DOHH2 (cell line): Measurements from ENCODE around the gene MAP3K20.

Source experiments
- EZH2phosphoT487 ChIP-seq: fragments of 200-600 bp; sonication (generic); IDR thresholded peaks from 2 replicates; pipeline ENCODE4 v1.6.1; 2017; ENCODE audit warnings: borderline replicate concordance, mild to moderate bottlenecking, antibody characterized with exemption, low read length, moderate library complexity, mixed read lengths
- TF ChIP-seq, protein P1 (sequence below): fragments of 200-600 bp; sonication (generic); IDR thresholded peaks from one replicate; pipeline ENCODE4 v1.5.1; 2014; ENCODE audit warnings: antibody characterized with exemption, mild to moderate bottlenecking, low read depth, low read length; ENCODE audit not compliant: poor library complexity, severe bottlenecking

GRCh38 chr2:173079141-173079540, 3.5 kb downstream of the MAP3K20 start:
- TF ChIP-seq, protein P1, sequence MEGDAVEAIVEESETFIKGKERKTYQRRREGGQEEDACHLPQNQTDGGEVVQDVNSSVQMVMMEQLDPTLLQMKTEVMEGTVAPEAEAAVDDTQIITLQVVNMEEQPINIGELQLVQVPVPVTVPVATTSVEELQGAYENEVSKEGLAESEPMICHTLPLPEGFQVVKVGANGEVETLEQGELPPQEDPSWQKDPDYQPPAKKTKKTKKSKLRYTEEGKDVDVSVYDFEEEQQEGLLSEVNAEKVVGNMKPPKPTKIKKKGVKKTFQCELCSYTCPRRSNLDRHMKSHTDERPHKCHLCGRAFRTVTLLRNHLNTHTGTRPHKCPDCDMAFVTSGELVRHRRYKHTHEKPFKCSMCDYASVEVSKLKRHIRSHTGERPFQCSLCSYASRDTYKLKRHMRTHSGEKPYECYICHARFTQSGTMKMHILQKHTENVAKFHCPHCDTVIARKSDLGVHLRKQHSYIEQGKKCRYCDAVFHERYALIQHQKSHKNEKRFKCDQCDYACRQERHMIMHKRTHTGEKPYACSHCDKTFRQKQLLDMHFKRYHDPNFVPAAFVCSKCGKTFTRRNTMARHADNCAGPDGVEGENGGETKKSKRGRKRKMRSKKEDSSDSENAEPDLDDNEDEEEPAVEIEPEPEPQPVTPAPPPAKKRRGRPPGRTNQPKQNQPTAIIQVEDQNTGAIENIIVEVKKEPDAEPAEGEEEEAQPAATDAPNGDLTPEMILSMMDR, result no peak
- no peak for TF ChIP-seq EZH2phosphoT487
